Adipocyte (in vitro differentiated cells): ENCODE results near the gene PNCK.

ENCODE experiments used
- DNase-seq: peaks from one replicate; pipeline ENCODE4 v3.0.0-alpha.2; 2015; ENCODE audit warnings: low read depth
- H3K27me3 ChIP-seq: replicated peaks from 2 replicates; pipeline ENCODE4 v1.7.0; 2013; ENCODE audit warnings: mild to moderate bottlenecking, low read length, moderate library complexity; ENCODE audit not compliant: control insufficient read depth, insufficient read depth
- H3K36me3 ChIP-seq: 2 replicates; pipeline ENCODE4 v1.7.0; 2013; ENCODE audit warnings: low read length, mild to moderate bottlenecking, moderate library complexity; ENCODE audit not compliant: control insufficient read depth, insufficient read depth, severe bottlenecking
- H3K4me1 ChIP-seq: 2 replicates; pipeline ENCODE4 v1.7.0; 2013; ENCODE audit warnings: mild to moderate bottlenecking, low read length, moderate library complexity; ENCODE audit not compliant: control insufficient read depth, insufficient read depth
- H3K4me3 ChIP-seq: 2 replicates; pipeline ENCODE4 v1.7.0; 2013; ENCODE audit warnings: mild to moderate bottlenecking, low read length, moderate library complexity
- H3K9ac ChIP-seq: 2 replicates; pipeline ENCODE4 v1.7.0; 2013; ENCODE audit warnings: mild to moderate bottlenecking, low read length, moderate library complexity
- H3K9me3 ChIP-seq: 2 replicates; pipeline ENCODE4 v1.7.0; 2013; ENCODE audit warnings: mild to moderate bottlenecking, low read length, moderate library complexity; ENCODE audit not compliant: control insufficient read depth

Gene PNCK

DNA sequence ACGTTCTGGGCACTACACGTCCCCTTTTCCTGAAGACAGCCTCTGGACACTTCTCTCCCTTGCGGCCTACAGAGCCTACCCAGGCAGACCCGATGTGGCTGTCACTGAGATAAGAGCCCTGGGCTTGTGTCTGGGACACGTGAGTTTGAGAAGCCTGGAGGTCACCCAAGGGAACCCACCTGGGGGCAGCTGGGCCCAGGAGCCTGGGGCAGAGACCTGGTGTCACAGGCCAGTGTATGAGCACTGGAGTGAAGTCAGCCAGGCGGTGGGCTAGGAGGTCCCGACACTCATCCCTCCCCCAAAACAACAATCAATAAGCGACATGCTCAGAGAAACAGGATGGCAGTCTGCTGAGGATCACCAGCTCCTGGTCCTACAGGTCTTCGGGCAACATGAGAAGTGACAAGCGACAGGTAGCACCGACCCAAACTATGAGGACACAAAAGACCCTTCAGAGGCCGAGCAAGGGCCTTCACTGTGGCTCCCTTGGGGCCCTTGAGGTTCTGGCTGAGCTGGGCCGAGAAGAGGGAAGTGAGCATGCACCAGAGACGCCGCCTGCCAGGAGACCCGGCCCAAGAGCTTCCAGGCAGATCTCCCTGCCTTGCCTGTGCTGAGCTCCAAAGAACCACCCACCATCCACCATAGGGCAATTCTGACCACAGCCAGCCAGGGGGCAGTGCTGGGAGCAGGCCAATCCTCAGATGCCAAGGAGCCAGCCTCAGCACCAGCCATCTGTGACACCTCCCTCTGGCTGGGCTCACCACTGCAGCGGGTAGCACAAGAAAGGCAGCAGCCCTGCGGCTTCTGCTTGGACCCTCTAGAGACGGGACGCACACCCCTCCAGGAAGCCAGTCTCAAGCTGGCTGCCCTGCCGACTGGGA is 37.6 kb downstream of the PNCK start:
- Histone ChIP-seq H3K27me3 (peaks cover 39% of the 10 kb centered on the region), H3K9ac (no peak overlapping the region), H3K4me1 (no peaks in the 10 kb centered on the region), H3K36me3 (no peaks in the 10 kb centered on the region), H3K9me3 (peaks cover 10% of the 10 kb centered on the region), H3K4me3 (no peak overlapping the region)
- DNase-seq: peak; percentile 10

- H3K27me3 ChIP-seq: peaks cover 39% of the 10 kb centered on the region
- DNase-seq: no peak
- no peaks in the 10 kb centered on the region for H3K36me3 ChIP-seq
- peaks cover 16% of the 10 kb centered on the region for H3K9me3 ChIP-seq
- H3K9ac ChIP-seq: no peak overlapping the region
- no peaks in the 10 kb centered on the region for H3K4me1 ChIP-seq
- no peak overlapping the region for H3K4me3 ChIP-seq
These were observed 38.2 kb downstream of the PNCK start for GRCh38 chrX:153635388-153635787.

DNA sequence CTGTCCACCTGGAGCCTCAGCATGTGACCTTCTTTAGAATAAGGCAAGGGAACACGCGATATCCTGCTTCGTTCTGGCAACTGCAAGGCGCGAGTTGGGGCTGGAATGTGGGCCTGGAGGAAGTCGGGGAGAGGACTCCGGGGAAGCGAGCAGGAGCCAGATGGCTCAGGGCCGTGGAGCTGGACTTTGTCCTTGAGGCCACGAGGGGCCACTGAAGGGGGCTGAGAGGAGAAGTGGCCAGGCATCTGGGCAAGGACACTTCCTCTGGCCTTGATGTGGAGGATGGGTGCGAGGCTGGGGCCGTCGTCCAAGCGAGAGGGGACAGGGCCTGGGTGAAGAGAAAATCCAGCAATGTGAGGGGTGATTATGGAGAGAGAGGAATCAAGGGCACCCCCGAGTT is 38.8 kb downstream of the PNCK start:
- no peak for DNase-seq
- Histone ChIP-seq H3K27me3 (peaks cover 44% of the 10 kb centered on the region), H3K36me3 (no peaks in the 10 kb centered on the region), H3K9me3 (peaks cover 21% of the 10 kb centered on the region), H3K4me1 (no peaks in the 10 kb centered on the region), H3K4me3 (no peak overlapping the region), H3K9ac (no peak overlapping the region)

DNA sequence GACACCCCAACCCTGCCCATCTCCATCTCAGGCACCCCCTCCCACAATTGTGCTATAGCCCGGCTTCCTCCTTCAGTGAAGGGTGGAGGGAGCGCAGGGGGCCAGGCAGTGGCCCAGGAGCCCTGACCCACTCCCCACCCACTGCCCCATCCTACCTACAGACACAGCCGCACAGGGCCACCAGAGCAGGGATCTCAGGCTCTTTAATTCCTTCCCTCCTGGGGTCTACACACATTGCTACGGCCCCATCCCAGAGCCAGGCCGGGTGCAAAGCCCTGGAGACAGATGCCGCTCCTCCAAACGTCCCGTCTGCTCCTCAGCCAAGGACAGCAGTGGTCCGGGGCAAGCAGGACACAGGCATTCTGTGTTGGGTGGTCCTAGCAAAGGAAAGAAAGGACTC is 39.4 kb downstream of the PNCK start:
- Histone ChIP-seq H3K4me3 (no peak overlapping the region), H3K36me3 (no peaks in the 10 kb centered on the region), H3K9me3 (peaks cover 24% of the 10 kb centered on the region), H3K9ac (no peak overlapping the region), H3K4me1 (no peaks in the 10 kb centered on the region), H3K27me3 (peaks cover 47% of the 10 kb centered on the region)
- DNase-seq: no peak

- Histone ChIP-seq H3K9ac (no peak overlapping the region), H3K4me1 (no peaks in the 10 kb centered on the region), H3K36me3 (no peaks in the 10 kb centered on the region), H3K9me3 (peaks cover 24% of the 10 kb centered on the region), H3K27me3 (peaks cover 46% of the 10 kb centered on the region), H3K4me3 (no peak overlapping the region)
- DNase-seq: no peak
These were observed 39.9 kb downstream of the PNCK start for GRCh38 chrX:153633607-153634180.

- H3K36me3 ChIP-seq: no peaks in the 10 kb centered on the region
- peaks cover 51% of the 10 kb centered on the region for H3K27me3 ChIP-seq
- no peak for DNase-seq
These were observed 40.6 kb downstream of the PNCK start for GRCh38 chrX:153633048-153633447.

GRCh38 chrX:153632595-153632946 is 41.0 kb downstream of the PNCK start:
- Histone ChIP-seq H3K27me3 (peaks cover 52% of the 10 kb centered on the region), H3K9me3 (peaks cover 24% of the 10 kb centered on the region), H3K9ac (no peak overlapping the region), H3K4me3 (no peak overlapping the region), H3K4me1 (no peaks in the 10 kb centered on the region), H3K36me3 (no peaks in the 10 kb centered on the region)
- DNase-seq: no peak

More at GRCh38 chrX:153633048-153633447, 40.6 kb downstream of the PNCK start:
- Histone ChIP-seq H3K4me1 (no peaks in the 10 kb centered on the region), H3K9me3 (peaks cover 24% of the 10 kb centered on the region), H3K9ac (no peak overlapping the region), H3K4me3 (no peak overlapping the region)

DNA sequence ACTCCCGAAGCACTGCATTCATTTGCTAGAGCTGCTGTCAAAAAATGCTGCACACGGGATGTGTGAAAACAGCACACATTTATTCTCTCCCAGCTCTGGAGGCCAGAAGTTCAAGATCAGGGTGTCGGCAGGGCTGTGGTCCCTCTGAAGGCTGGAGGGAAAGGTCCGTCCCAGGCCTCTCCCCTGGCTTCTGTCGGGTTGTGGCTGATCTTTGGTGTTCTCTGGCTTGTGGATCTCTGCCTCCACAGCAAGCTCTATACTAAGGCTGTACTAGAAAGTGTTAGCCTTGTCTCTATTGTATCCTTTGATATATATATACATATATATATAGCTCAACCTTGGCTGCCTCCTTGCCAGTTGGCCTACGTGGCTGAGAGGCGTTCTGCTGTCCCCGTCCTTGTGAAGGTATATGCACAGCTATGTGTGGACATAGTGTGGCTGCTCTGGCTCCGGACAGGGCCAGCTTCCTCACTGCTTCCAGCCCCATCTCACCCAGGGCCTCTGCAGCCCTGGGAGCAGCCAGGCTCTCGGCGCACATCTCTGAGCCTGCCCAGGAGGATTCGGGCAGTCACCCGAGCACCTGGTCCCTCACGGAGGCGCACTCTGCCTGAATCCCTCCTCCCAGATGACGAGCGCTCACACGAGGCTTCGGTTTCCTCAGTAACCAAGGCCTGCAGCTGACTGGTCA is 41.6 kb downstream of the PNCK start:
- Histone ChIP-seq H3K27me3 (peaks cover 52% of the 10 kb centered on the region), H3K4me3 (no peak overlapping the region), H3K9ac (no peak overlapping the region), H3K36me3 (no peaks in the 10 kb centered on the region), H3K9me3 (peaks cover 24% of the 10 kb centered on the region), H3K4me1 (no peaks in the 10 kb centered on the region)
- DNase-seq: no peak

DNA sequence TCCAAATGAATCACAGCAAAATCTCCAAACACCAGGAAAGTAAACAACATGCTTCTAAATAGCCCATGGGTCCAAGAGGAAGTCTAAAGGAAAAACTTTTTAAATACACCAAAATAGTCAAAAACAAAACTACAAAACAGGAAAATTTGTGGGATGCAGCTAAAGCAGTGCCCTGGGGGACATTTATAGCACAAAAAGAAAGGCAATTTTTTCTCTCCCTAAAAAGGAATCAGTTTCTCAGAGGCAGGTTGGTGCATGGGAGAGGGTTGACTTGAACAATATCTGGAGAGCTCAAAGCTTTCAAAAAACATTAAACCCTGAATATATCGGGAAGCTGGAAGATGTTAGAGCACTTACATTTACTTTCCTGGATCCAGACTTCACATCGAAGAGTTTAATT is 42.3 kb downstream of the PNCK start:
- H3K9ac ChIP-seq: no peak overlapping the region
- peaks cover 50% of the 10 kb centered on the region for H3K27me3 ChIP-seq
- DNase-seq: no peak
- peaks cover 24% of the 10 kb centered on the region for H3K9me3 ChIP-seq
- no peaks in the 10 kb centered on the region for H3K4me1 ChIP-seq
- no peaks in the 10 kb centered on the region for H3K36me3 ChIP-seq
- H3K4me3 ChIP-seq: no peak overlapping the region

- Histone ChIP-seq H3K27me3 (peaks cover 46% of the 10 kb centered on the region), H3K36me3 (no peaks in the 10 kb centered on the region), H3K9me3 (peaks cover 24% of the 10 kb centered on the region), H3K9ac (no peak overlapping the region), H3K4me3 (no peak overlapping the region), H3K4me1 (no peaks in the 10 kb centered on the region)
- no peak for DNase-seq
These were observed 44.9 kb downstream of the PNCK start for GRCh38 chrX:153628665-153629064.

GRCh38 chrX:153628129-153628528 is 45.5 kb downstream of the PNCK start:
- Histone ChIP-seq H3K4me3 (no peak overlapping the region), H3K9ac (no peak overlapping the region), H3K36me3 (no peaks in the 10 kb centered on the region), H3K27me3 (peaks cover 50% of the 10 kb centered on the region), H3K4me1 (peaks cover 2% of the 10 kb centered on the region), H3K9me3 (peaks cover 24% of the 10 kb centered on the region)
- no peak for DNase-seq
